ENCODE data around the gene GAS2L2. TPM values are rescaled to one million over a fixed set of nuclear protein-coding genes. Genes with fewer than 3 reads are reported as not detected.

Gene GAS2L2
- total RNA-seq, 1 donor from 2014 or later = 3.1 TPM

- intact Hi-C loops (cut with DNase I) = no loop called here
- Histone ChIP-seq H3K9me3 (no peaks in the 10 kb centered on the region), H3K4me1 (peaks cover 9% of the 10 kb centered on the region), H3K36me3 (peaks cover 58% of the 10 kb centered on the region), H3K4me3 (no peak overlapping the region), H3K27me3 (ENCODE audit: low read depth) (no peaks in the 10 kb centered on the region), H3K27ac (no peak overlapping the region)
- TF ChIP-seq CTCF (IDR thresholded peaks at IDR 0.05) = no peak
- ATAC-seq (no peak), DNase-seq (no peak)
Observed at GRCh38 chr17:35726127-35726952, 26.7 kb downstream of the GAS2L2 start.

GRCh38 chr17:35725802-35726126, 27.3 kb downstream of the GAS2L2 start:
- Histone ChIP-seq H3K27ac (no peak overlapping the region), H3K9me3 (no peaks in the 10 kb centered on the region), H3K4me1 (peaks cover 4% of the 10 kb centered on the region), H3K27me3 (ENCODE audit: low read depth) (no peaks in the 10 kb centered on the region), H3K4me3 (no peak overlapping the region), H3K36me3 (peaks cover 64% of the 10 kb centered on the region)
- ATAC-seq = no peak
- no peak for TF ChIP-seq CTCF (IDR thresholded peaks at IDR 0.05)
- intact Hi-C loops (cut with DNase I) = no loop called here
- DNase-seq = no peak

- no peaks in the 10 kb centered on the region for H3K9me3 ChIP-seq
- H3K36me3 ChIP-seq = peaks cover 66% of the 10 kb centered on the region
- no peaks in the 10 kb centered on the region for H3K4me1 ChIP-seq
- H3K4me3 ChIP-seq = no peak overlapping the region
- intact Hi-C loops (cut with DNase I) = no loop called here
- H3K27me3 ChIP-seq (ENCODE audit: low read depth) = no peaks in the 10 kb centered on the region
- H3K27ac ChIP-seq = no peak overlapping the region
- DNase-seq (no peak), ATAC-seq (no peak)
- TF ChIP-seq CTCF (IDR thresholded peaks at IDR 0.05) = no peak
Observed at GRCh38 chr17:35725058-35725457, 28.0 kb downstream of the GAS2L2 start.

- Histone ChIP-seq H3K9me3 (no peaks in the 10 kb centered on the region), H3K4me1 (peaks cover 1% of the 10 kb centered on the region), H3K36me3 (peaks cover 76% of the 10 kb centered on the region), H3K27me3 (ENCODE audit: low read depth) (no peaks in the 10 kb centered on the region), H3K4me3 (no peak overlapping the region), H3K27ac (no peak overlapping the region)
- intact Hi-C loops (cut with DNase I) = no loop called here
- DNase-seq (no peak), ATAC-seq (no peak)
- no peak for TF ChIP-seq CTCF (IDR thresholded peaks at IDR 0.05)
Observed at GRCh38 chr17:35723735-35724134, 29.3 kb downstream of the GAS2L2 start.

GRCh38 chr17:35717475-35717874, 35.6 kb downstream of the GAS2L2 start:
- Histone ChIP-seq H3K4me1 (peaks cover 51% of the 10 kb centered on the region), H3K27me3 (ENCODE audit: low read depth) (no peaks in the 10 kb centered on the region), H3K4me3 (no peak overlapping the region), H3K36me3 (peaks cover 76% of the 10 kb centered on the region), H3K9me3 (no peaks in the 10 kb centered on the region), H3K27ac (peak overlapping the region; percentile 66)
- no peak for DNase-seq
- peak; percentile 34 to 52 for ATAC-seq
- intact Hi-C loops (cut with DNase I) = no loop called here
- no peak for TF ChIP-seq CTCF (IDR thresholded peaks at IDR 0.05)

Measured in lower lobe of right lung (tissue), 2 donors.